Adrenal gland (tissue), 5 donors: ENCODE data around the gene TREM2.

Experiments
- POLR2A ChIP-seq, 2 donors: fragments of 450-650 bp; IDR thresholded peaks; one replicate each; pipeline ENCODE4 v1.6.1; 2017; ENCODE audit warnings: antibody characterized with exemption in 2 of 2, mild to moderate bottlenecking in 2 of 2, moderate library complexity in 1 of 2
- TF ChIP-seq, protein P1 (sequence below), 6 experiments: fragments of 450-650 bp in 4 of 6; fragments of 200-600 bp in 2 of 6; sonication (generic) in 1 of 6; IDR thresholded peaks; 1 replicate in 5 of 6; 2 replicates in 1 of 6; pipeline versions ENCODE4 v1.5.1 to v1.8.0; 2016 to 2021; ENCODE audit warnings: antibody characterized with exemption in 6 of 6, mild to moderate bottlenecking in 2 of 6, moderate library complexity in 1 of 6
- donor health status: DM: no; HTN: no; CAD: no.

DNA sequence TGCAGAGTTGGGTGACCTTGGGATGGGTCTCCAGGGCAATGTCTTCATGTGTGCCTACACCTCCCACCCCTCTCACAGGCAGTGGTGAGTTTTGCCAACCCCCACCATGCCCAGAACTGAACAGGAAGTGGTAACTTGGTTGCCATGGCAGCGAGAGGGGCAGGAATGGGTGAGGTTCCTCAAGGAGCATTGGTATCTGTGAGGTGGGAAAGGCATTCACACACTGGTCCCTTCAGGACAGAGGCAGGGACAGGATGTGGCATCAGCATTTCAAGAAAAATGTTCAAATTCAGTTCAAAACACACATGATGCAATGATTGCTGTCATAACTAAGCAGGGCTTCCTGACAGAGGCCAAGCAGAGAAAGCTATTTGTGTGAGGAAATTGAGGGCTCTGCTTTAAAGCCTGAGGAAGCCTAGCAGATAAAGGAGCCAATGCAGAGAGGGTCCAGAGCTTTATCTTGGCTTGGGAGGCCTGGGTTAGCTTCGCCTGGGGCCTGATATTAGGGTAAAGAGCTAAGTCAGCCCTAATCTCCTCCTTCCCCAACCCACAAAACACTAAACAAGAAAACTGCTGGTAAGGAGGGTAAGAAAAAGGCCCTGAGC, 37.5 kb upstream of the TREM2 start:
- TF ChIP-seq, protein P1, sequence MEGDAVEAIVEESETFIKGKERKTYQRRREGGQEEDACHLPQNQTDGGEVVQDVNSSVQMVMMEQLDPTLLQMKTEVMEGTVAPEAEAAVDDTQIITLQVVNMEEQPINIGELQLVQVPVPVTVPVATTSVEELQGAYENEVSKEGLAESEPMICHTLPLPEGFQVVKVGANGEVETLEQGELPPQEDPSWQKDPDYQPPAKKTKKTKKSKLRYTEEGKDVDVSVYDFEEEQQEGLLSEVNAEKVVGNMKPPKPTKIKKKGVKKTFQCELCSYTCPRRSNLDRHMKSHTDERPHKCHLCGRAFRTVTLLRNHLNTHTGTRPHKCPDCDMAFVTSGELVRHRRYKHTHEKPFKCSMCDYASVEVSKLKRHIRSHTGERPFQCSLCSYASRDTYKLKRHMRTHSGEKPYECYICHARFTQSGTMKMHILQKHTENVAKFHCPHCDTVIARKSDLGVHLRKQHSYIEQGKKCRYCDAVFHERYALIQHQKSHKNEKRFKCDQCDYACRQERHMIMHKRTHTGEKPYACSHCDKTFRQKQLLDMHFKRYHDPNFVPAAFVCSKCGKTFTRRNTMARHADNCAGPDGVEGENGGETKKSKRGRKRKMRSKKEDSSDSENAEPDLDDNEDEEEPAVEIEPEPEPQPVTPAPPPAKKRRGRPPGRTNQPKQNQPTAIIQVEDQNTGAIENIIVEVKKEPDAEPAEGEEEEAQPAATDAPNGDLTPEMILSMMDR (IDR thresholded peaks at IDR 0.05), result no peak
- TF ChIP-seq POLR2A (IDR thresholded peaks at IDR 0.05), result no peak
